CD4-positive, alpha-beta T cell treated with Interleukin-6 at 100 ng/mL for 8 hours (primary cell): ENCODE data around the gene ING1.
"Not testable (repeated sequence)": the region's sequence is repeated elsewhere in the genome, so short reads cannot be mapped to it uniquely, and the experiment has no call there.

Experiments
- DNase-seq: peaks from one replicate; pipeline ENCODE4 v3.0.0-alpha.2; 2020; ENCODE audit warnings: mixed read lengths, low spot score

Gene ING1

GRCh38 chr13:110715395-110716246 lies 2.1 kb downstream of the ING1 start:
- DNase-seq: peak; percentile 99

DNA sequence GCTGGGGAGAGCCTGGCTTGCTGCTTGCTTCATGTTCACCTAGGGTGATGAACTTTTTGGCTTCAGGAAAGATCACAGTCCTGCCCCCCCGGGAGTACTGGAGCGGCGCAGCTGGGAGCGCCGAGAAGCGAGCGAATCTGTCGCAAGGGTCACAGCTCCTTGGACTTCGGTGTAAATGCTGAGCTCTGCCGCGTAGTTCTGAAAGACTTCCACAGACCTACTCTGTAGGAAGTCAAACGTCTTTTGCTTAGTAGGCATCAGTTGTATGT lies 2.7 kb downstream of the ING1 start:
- no peak for DNase-seq

DNA sequence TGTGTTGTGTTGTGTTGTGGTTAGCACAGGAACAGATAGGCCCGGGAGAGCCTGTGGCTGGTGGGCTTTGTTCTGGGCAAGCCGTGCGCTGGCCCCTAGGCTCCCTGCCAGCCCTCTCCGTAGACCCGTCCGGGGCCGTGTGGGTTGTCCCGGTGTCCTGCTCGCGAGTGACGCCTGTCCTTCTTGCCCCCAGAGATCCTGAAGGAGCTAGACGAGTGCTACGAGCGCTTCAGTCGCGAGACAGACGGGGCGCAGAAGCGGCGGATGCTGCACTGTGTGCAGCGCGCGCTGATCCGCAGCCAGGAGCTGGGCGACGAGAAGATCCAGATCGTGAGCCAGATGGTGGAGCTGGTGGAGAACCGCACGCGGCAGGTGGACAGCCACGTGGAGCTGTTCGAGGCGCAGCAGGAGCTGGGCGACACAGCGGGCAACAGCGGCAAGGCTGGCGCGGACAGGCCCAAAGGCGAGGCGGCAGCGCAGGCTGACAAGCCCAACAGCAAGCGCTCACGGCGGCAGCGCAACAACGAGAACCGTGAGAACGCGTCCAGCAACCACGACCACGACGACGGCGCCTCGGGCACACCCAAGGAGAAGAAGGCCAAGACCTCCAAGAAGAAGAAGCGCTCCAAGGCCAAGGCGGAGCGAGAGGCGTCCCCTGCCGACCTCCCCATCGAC lies 5.7 kb downstream of the ING1 start:
- no peak for DNase-seq

DNA sequence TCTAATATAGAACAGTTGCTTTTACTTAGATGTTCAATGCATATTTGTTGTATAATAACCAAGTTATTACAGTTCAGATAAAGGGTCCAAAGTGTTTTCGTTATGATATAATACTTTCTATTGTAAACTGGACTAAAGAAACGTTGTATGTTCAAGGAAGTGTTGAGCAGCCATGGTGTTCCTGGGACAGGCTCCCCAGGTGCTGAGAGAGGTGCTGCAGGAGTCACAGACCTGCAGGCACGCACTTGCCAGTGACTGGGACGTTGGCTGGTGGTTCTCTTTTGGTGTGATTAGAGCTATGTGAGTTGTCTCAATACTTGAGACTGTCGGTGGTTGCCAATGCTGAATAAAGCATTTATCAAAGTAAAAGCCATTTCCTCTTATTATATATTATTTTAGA lies 9.5 kb downstream of the ING1 start:
- DNase-seq: no peak

DNA sequence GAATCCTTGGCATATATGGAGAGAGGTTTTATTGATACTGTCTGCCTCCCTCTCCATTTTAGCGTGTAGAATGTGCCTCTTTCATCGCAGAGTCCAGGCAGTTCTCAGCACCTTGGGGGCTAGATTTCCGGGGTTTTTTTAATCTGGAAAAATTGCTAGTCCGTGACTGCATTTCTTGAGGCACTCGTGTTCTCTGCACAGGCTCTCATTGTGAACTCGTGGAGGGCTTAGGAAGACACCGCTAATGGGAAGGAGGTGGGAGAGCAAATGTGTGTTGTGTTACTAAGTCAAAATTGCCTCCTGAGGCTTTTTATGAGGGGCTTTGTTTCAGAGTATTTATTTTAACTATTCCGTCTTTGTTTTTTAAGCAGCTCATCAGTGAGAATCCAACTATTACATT lies 10.1 kb downstream of the ING1 start:
- DNase-seq: no peak

- DNase-seq: not testable (repeated sequence)
Measured at GRCh38 chr13:110726153-110726552, 12.7 kb downstream of the ING1 start.

- DNase-seq: peak; percentile 63
Measured at GRCh38 chr13:110726726-110727125, 13.2 kb downstream of the ING1 start.

- no peak for DNase-seq
Measured at GRCh38 chr13:110731072-110731471, 17.6 kb downstream of the ING1 start.

DNA sequence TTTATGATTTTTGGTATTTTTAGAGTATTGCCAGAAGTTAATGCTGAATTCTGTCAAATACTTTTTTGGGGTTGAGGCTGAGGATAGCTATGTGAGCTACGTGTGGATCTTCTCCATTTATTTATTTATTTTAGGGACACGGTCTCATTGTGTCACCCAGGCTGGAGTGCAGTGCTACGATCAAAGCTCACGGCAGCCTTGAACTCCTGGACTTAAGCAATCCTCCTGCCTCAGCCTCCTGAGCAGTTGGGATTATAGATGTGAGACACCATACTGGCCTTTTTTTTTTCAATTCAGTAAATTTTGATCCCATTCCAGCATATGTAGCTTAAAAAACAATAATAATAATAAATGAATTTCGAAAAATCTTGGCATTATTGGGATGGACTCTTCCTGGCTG lies 21.1 kb downstream of the ING1 start:
- DNase-seq: no peak

- DNase-seq: no peak
Measured at GRCh38 chr13:110737555-110737954, 24.1 kb downstream of the ING1 start.

GRCh38 chr13:110743687-110744086 lies 30.2 kb downstream of the ING1 start:
- DNase-seq: no peak

- DNase-seq: no peak
Measured at GRCh38 chr13:110746438-110746837, 32.9 kb downstream of the ING1 start.

GRCh38 chr13:110748271-110748670 lies 34.8 kb downstream of the ING1 start:
- no peak for DNase-seq

GRCh38 chr13:110756219-110756631 lies 42.7 kb downstream of the ING1 start:
- DNase-seq: no peak

- no peak for DNase-seq
Measured at GRCh38 chr13:110757296-110757695, 43.8 kb downstream of the ING1 start.

- DNase-seq: no peak
Measured at GRCh38 chr13:110758195-110758805, 44.8 kb downstream of the ING1 start.

- DNase-seq: no peak
Measured at GRCh38 chr13:110759710-110760109, 46.2 kb downstream of the ING1 start.

DNA sequence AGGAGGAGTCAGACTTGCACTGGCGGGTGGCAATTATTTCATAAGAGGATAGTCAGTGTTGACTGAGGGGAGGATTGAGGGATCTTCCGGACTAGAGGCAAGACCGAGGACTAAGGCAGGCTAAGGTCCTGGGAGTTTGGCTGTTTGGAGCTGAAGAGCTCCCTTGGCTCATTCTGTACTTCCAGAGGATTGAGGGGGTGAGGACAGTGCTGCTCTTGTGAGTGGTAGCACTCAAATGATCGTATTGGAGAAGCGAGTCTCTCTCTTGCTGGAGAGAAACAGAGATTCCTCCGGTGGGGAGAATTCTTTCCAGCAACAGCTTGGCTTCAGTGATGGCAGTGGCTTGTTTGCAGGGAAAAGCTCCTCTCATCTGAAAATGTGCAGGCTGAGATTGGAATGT lies 47.1 kb downstream of the ING1 start:
- no peak for DNase-seq

- no peak for DNase-seq
Measured at GRCh38 chr13:110766671-110767430, 53.4 kb downstream of the ING1 start.

- DNase-seq: no peak
Measured at GRCh38 chr13:110767476-110767875, 54.0 kb downstream of the ING1 start.

DNA sequence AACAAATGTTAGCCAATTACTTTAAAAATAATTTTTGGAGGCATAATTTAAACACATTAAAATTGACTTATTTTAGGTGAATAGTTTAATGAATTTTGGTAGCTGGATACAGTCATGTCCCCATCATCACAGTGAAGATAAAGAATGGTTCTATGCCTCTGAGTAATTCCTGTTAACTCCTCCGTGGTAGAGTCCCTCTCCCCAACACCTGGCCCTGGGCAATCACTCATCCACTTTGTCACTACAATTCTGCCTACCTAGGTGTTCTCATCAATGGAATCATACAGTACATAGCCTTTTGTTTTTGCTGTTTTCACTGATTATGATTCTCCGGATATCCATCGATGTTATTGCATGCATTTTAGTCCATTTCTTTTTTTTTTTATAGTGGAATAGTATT lies 55.6 kb downstream of the ING1 start:
- DNase-seq: no peak

GRCh38 chr13:110770678-110771077 lies 57.2 kb downstream of the ING1 start:
- DNase-seq: no peak

GRCh38 chr13:110771194-110771593 lies 57.7 kb downstream of the ING1 start:
- DNase-seq: no peak
